CD14-positive monocyte (primary cell): ENCODE measurements around the gene UBE2G1. TPM values are rescaled to one million over a fixed set of nuclear protein-coding genes. Genes with fewer than 3 reads are reported as not detected.
A peak's percentile ranks its signal among the peaks of the same experiment; 100 is the strongest.
"Not testable (repeated sequence)": the region's sequence is repeated elsewhere in the genome, so short reads cannot be mapped to it uniquely, and the experiment has no call there.

Experiments used
- DNase-seq, 3 donors: peaks; one replicate each; pipeline ENCODE4 v3.0.0-alpha.2; 2011 to 2022
- H2AFZ ChIP-seq: 2 replicates; pipeline ENCODE4 v1.6.0; 2012; ENCODE audit warnings: mild to moderate bottlenecking, low read depth, low read length, inconsistent platforms; ENCODE audit not compliant: insufficient read depth, poor library complexity, severe bottlenecking
- H3K27ac ChIP-seq, 2 donors: 1 replicate in 1 of 2; 2 replicates in 1 of 2; pipeline ENCODE4 v1.5.1; 2012 to 2013; ENCODE audit warnings: low read length in 2 of 2, control low read depth in 1 of 2, inconsistent platforms in 1 of 2, low read depth in 1 of 2, mild to moderate bottlenecking in 1 of 2
- H3K27me3 ChIP-seq, 2 donors: one replicate each; pipeline versions ENCODE4 v1.6.0 to v1.6.1; 2011 to 2013; ENCODE audit warnings: low read length in 2 of 2; ENCODE audit not compliant: control insufficient read depth in 2 of 2, insufficient read depth in 2 of 2
- H3K36me3 ChIP-seq, 2 donors: replicated peaks in 1 of 2; 1 replicate in 1 of 2; 2 replicates in 1 of 2; pipeline versions ENCODE4 v1.5.1 to v1.6.1; 2012 to 2013; ENCODE audit warnings: low read length in 2 of 2, control low read depth in 1 of 2, inconsistent platforms in 1 of 2, mild to moderate bottlenecking in 1 of 2; ENCODE audit not compliant: insufficient read depth in 2 of 2, control insufficient read depth in 1 of 2
- H3K4me1 ChIP-seq, 2 donors: 1 replicate in 1 of 2; 2 replicates in 1 of 2; pipeline versions ENCODE4 v1.5.1 to v1.6.1; 2012 to 2013; ENCODE audit warnings: low read length in 2 of 2, control low read depth in 1 of 2, inconsistent platforms in 1 of 2, mild to moderate bottlenecking in 1 of 2, moderate library complexity in 1 of 2; ENCODE audit not compliant: insufficient read depth in 2 of 2, control insufficient read depth in 1 of 2
- H3K4me2 ChIP-seq: replicated peaks from 2 replicates; pipeline ENCODE3; 2012; ENCODE audit warnings: low read length, moderate library complexity, mild to moderate bottlenecking; ENCODE audit not compliant: poor library complexity, severe bottlenecking; ENCODE audit errors: extremely low read depth
- H3K4me3 ChIP-seq, 3 experiments: fragments of 200-600 bp in 1 of 3; sonication (generic) in 1 of 3; replicated peaks in 1 of 3; 1 replicate in 2 of 3; 2 replicates in 1 of 3; pipeline ENCODE4 v1.5.1; 2011 to 2013; ENCODE audit warnings: low read length in 3 of 3, mild to moderate bottlenecking in 3 of 3, control low read depth in 2 of 3, low read depth in 2 of 3, inconsistent platforms in 1 of 3, moderate library complexity in 1 of 3
- H3K79me2 ChIP-seq: 2 replicates; pipeline ENCODE4 v1.6.0; 2012; ENCODE audit warnings: mild to moderate bottlenecking, control low read depth, inconsistent platforms, low read length, moderate library complexity; ENCODE audit not compliant: insufficient read depth
- H3K9ac ChIP-seq: 2 replicates; pipeline ENCODE4 v1.6.0; 2017; ENCODE audit warnings: low read length, mild to moderate bottlenecking; ENCODE audit not compliant: insufficient read depth, poor library complexity, severe bottlenecking
- H3K9me3 ChIP-seq, 2 donors: replicated peaks in 1 of 2; 1 replicate in 1 of 2; 2 replicates in 1 of 2; pipeline versions ENCODE4 v1.5.1 to v1.6.1; 2012 to 2013; ENCODE audit warnings: low read length in 2 of 2, control low read depth in 1 of 2; ENCODE audit not compliant: control insufficient read depth in 1 of 2, insufficient read depth in 1 of 2
- H4K20me1 ChIP-seq: 2 replicates; pipeline ENCODE4 v1.6.0; 2012; ENCODE audit warnings: mild to moderate bottlenecking, low read length, control low read depth, moderate library complexity; ENCODE audit not compliant: insufficient read depth
- H3K27ac Mint-ChIP-seq, 7 donors: one replicate each; pipeline ENCODE4 v1.8.0; 2020; ENCODE audit warnings: mild to moderate bottlenecking in 7 of 7, mixed read lengths in 7 of 7, moderate library complexity in 6 of 7, inconsistent platforms in 2 of 7
- H3K27me3 Mint-ChIP-seq, 3 donors: one replicate each; pipeline ENCODE4 v1.8.0; 2021 to 2022; ENCODE audit warnings: low read depth in 3 of 3, mild to moderate bottlenecking in 3 of 3, mixed read lengths in 3 of 3, moderate library complexity in 3 of 3, inconsistent platforms in 1 of 3
- H3K36me3 Mint-ChIP-seq, 2 donors: one replicate each; pipeline ENCODE4 v1.8.0; 2020; ENCODE audit warnings: mixed read lengths in 2 of 2, inconsistent platforms in 1 of 2, mild to moderate bottlenecking in 1 of 2
- H3K4me1 Mint-ChIP-seq: one replicate; pipeline ENCODE4 v1.8.0; 2020; ENCODE audit warnings: mild to moderate bottlenecking, mixed read lengths
- H3K4me3 Mint-ChIP-seq, 2 donors: one replicate each; pipeline ENCODE4 v1.8.0; 2020; ENCODE audit warnings: mild to moderate bottlenecking in 2 of 2, mixed read lengths in 2 of 2, moderate library complexity in 1 of 2
- H3K9me3 Mint-ChIP-seq, 7 donors: one replicate each; pipeline ENCODE4 v1.8.0; 2020 to 2022; ENCODE audit warnings: mixed read lengths in 7 of 7, mild to moderate bottlenecking in 6 of 7, moderate library complexity in 6 of 7, inconsistent platforms in 2 of 7
- WGBS: methylation state at CpG from one replicate; pipeline ENCODE4 v1.1.5; 2013; ENCODE audit warnings: missing lambda C conversion rate; ENCODE audit not compliant: insufficient coverage; 5-methylcytosine and 5-hydroxymethylcytosine counted together
- intact Hi-C, 2 donors: fragments of 100-400 bp; cut with micrococcal nuclease; formaldehyde crosslinking; loops; one replicate each; pipeline versions ENCODE4 v1.15.0 to v1.15.1; 2023
- polyA plus RNA-seq, 3 donors: library from polyadenylated mRNA; depleted of rRNA in 1 of 3; unstranded in 2 of 3; stranded (reverse) in 1 of 3; fragments of 300-500 nt in 2 of 3; fragments of >200 nt in 1 of 3; fragmentation: Illumina TruSeq in 2 of 3; gene quantifications; 1 replicate in 2 of 3; 2 replicates in 1 of 3; pipeline ENCODE4 v1.2.3, GENCODE V29; 2012 to 2021
- TF ChIP-seq, protein P1 (sequence below): fragments of 200-600 bp; IDR thresholded peaks from one replicate; pipeline ENCODE4 v1.8.0; 2022; ENCODE audit warnings: antibody characterized with exemption, mild to moderate bottlenecking

UBE2G1 gene
- polyA plus RNA-seq, 3 donors: 18.3 to 41.4 (median 29.3) TPM

DNA sequence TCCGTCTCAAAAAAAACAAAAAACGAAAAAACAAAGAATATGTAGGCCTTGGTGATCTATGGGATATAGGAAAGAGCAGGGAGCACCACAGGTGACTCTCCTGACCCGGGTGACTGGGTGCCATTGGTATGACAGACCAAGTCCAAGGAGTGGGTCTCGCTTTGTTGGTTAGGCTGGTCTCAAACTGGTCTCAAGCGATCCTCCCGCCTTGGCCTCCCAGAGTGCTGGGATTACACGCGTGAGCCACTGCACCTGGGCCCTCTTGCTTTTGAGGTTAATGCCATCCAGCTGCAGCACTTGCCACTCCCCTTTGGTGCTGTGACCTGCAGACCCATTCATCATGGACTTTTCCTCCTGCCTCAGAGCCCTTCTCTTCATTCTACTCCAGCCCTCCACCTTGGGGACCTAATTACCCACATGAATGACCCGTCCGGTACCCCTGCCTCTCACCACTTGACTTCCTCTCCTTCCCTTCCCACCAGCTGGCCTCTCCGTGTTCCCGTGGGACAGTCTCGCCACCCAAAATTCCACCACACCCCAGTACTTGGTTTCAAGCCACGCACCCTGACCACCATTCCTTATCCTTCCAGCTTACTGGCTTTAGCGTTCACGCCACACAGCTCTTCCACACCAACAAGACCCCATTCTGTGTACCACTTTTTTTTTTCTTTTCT, 3.2 kb upstream of the UBE2G1 start:
- Mint-ChIP-seq H3K27me3 (peaks cover 2 to 5% (median 4%) of the 10 kb centered on the region in 3 donors), H3K36me3 (no peaks in the 10 kb centered on the region), H3K27ac (peak overlapping the region in 1 of 7 donors; percentile 13), H3K4me1 (peaks cover 13% of the 10 kb centered on the region), H3K9me3 (no peaks in the 10 kb centered on the region), H3K4me3 (no peak overlapping the region)
- no peak for DNase-seq
- TF ChIP-seq, protein P1, sequence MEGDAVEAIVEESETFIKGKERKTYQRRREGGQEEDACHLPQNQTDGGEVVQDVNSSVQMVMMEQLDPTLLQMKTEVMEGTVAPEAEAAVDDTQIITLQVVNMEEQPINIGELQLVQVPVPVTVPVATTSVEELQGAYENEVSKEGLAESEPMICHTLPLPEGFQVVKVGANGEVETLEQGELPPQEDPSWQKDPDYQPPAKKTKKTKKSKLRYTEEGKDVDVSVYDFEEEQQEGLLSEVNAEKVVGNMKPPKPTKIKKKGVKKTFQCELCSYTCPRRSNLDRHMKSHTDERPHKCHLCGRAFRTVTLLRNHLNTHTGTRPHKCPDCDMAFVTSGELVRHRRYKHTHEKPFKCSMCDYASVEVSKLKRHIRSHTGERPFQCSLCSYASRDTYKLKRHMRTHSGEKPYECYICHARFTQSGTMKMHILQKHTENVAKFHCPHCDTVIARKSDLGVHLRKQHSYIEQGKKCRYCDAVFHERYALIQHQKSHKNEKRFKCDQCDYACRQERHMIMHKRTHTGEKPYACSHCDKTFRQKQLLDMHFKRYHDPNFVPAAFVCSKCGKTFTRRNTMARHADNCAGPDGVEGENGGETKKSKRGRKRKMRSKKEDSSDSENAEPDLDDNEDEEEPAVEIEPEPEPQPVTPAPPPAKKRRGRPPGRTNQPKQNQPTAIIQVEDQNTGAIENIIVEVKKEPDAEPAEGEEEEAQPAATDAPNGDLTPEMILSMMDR: no peak
- H3K4me2 ChIP-seq: no peak overlapping the region
- H3K4me1 ChIP-seq: peaks cover 13 to 16% of the 10 kb centered on the region in 2 donors
- no peak overlapping the region for H3K9ac ChIP-seq
- no peak overlapping the region for H3K4me3 ChIP-seq
- 93% methylated on average over 14 of the region's 16 CpGs for WGBS
- peaks cover 16% of the 10 kb centered on the region for H3K79me2 ChIP-seq
- H3K27ac ChIP-seq: no peak overlapping the region
- H4K20me1 ChIP-seq: peaks cover 17% of the 10 kb centered on the region
- H3K27me3 ChIP-seq: no peaks in the 10 kb centered on the region
- no peaks in the 10 kb centered on the region for H3K36me3 ChIP-seq
- H3K9me3 ChIP-seq: no peaks in the 10 kb centered on the region
- intact Hi-C loops: loop anchor here (5.0 kb wide), 2 partner anchors 107 to 183 kb away; partner anchors contain the start of gene ANKFY1 (in 2 of the 2)
- no peak overlapping the region for H2AFZ ChIP-seq

DNA sequence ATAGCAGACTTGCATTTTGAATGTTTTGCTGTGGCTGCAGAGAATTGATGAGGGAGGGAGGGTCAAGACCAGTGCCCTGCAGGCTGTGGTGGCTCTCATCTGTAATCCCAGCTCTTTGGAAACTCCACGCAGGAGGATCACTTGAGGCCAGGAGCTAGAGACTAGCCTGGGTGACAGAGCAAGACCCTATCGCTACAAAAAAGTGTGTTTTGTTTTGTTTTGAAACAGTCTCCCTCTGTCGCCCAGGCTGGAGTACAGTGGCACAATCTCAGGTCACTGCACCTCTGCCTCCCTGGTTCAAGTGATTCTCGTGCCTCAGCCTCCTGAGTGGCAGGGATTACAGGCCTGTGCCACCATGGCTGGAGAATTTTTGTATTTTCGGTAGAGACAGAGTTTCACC, 1.9 kb upstream of the UBE2G1 start:
- Mint-ChIP-seq H3K36me3 (peaks cover 0 to 2% of the 10 kb centered on the region in 2 donors), H3K9me3 (no peaks in the 10 kb centered on the region), H3K27me3 (peaks cover 2 to 5% (median 4%) of the 10 kb centered on the region in 3 donors), H3K4me1 (peaks cover 19% of the 10 kb centered on the region), H3K27ac (no peak overlapping the region), H3K4me3 (no peak overlapping the region)
- Histone ChIP-seq H3K79me2 (peaks cover 29% of the 10 kb centered on the region), H3K27me3 (no peaks in the 10 kb centered on the region), H3K9ac (no peak overlapping the region), H3K36me3 (no peaks in the 10 kb centered on the region), H4K20me1 (peaks cover 30% of the 10 kb centered on the region), H3K4me2 (no peak overlapping the region), H3K4me3 (no peak overlapping the region), H2AFZ (no peak overlapping the region), H3K4me1 (peaks cover 17 to 23% of the 10 kb centered on the region in 2 donors), H3K9me3 (no peaks in the 10 kb centered on the region), H3K27ac (no peak overlapping the region)
- DNase-seq: no peak
- 96% methylated on average over 5 of the region's 5 CpGs for WGBS
- intact Hi-C loops: loop anchor here (5.0 kb wide), 2 partner anchors 106 to 184 kb away; partner anchors contain the start of gene ANKFY1 (in 2 of the 2)
- TF ChIP-seq, protein P1: no peak

DNA sequence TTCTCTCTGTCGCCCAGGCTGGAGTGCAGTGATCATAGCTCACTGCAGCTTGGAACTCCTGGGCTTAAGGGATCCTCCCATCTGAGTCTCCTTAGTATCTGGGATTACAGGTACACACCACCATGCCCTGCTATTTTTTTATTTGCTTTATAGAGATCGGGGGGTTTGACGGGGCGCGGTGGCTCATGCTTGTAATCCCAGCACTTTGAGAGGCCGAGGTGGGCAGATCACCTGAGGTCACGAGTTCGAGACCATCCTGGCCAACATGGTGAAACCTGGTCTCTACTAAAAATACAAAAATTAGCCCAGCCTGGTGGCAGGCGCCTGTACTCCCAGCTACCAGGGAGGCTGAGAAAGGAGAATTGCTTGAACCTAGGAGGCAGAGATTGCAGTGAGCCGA, 702 bp upstream of the UBE2G1 start:
- not testable (repeated sequence) for H3K27me3 Mint-ChIP-seq, H3K36me3 ChIP-seq, H3K9me3 ChIP-seq, H3K9me3 Mint-ChIP-seq, DNase-seq, H3K27me3 ChIP-seq
- H2AFZ ChIP-seq: peak overlapping the region; percentile 84
- peak overlapping the region; percentile 91 to 96 (median 94) for H3K27ac Mint-ChIP-seq
- peaks cover 0 to 13% of the 10 kb centered on the region in 2 donors for H3K36me3 Mint-ChIP-seq
- intact Hi-C loops: loop anchor here (5.0 kb wide), 2 partner anchors 105 to 185 kb away; partner anchors contain the start of gene ANKFY1 (in 2 of the 2)
- H3K9ac ChIP-seq: peak overlapping the region; percentile 2
- H3K4me1 ChIP-seq: peaks cover 17 to 23% of the 10 kb centered on the region in 2 donors
- H3K79me2 ChIP-seq: peaks cover 41% of the 10 kb centered on the region
- H3K27ac ChIP-seq: peak overlapping the region in 1 of 2 donors; percentile 56
- WGBS: 97% methylated on average over 8 of the region's 10 CpGs
- H3K4me1 Mint-ChIP-seq: peaks cover 23% of the 10 kb centered on the region
- H3K4me3 Mint-ChIP-seq: peak overlapping the region; percentile 73 to 94
- peak overlapping the region; percentile 30 to 96 (median 38) for H3K4me3 ChIP-seq
- H3K4me2 ChIP-seq: peak overlapping the region; percentile 66
- peaks cover 41% of the 10 kb centered on the region for H4K20me1 ChIP-seq
